ENCODE measurements around the gene RPS3.
A peak's percentile ranks its signal among the peaks of the same experiment; 100 is the strongest.

The RPS3 gene

DNA sequence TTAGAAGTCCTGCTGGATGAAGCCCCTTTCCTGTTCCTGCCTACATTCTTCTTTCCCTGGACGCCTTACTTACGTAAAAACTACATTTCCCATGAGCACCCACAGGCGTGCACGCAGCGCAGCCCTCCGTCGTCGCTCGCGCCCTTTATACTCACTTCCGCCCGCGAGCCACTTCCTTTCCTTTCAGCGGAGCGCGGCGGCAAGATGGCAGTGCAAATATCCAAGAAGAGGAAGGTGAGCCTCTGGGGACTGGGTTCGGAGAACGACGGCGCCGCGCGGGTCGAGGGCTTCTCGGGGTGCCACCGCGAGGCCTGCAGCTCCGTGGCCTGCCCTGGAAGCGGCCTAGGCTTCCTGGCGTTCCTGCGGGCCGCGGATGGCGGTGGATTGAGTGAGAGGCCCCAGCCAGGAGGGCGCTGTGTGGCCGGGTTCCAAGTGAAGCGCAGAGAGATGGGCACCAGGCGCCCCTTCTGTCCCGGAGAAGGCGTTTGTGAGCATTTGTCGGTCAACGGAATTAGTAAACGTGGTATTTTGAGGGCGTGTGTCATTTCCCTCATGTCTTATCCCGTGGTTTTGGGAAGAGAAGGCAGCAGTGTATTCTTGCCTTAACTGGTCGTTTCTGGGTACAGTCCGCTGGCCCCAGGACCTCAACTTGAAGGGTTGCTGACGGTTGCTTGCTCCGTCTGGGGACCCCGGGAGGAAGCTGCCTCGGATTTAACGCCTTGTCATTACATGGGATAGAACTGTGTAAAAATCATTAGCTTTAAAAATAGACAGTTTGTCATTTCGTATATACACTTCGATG, at the start of gene RPS3 (continued):
- TF ChIP-seq ZNF580 (tag by site-specific recombination; IDR thresholded peaks at IDR 0.05) (peak; percentile 28; the same call in 1 of the 2 replicates), ZNF175 (tag by site-specific recombination; IDR thresholded peaks at IDR 0.05) (no peak), KLF8 (tag by site-specific recombination; IDR thresholded peaks at IDR 0.05) (peak; percentile 58), ZNF302 (tag by site-specific recombination; IDR thresholded peaks at IDR 0.05; ENCODE audit: low read depth) (no peak), HOXA7 (CRISPR knock-in tag; IDR thresholded peaks at IDR 0.05; ENCODE audit: borderline replicate concordance) (no peak), ZNF664 (tag by site-specific recombination; IDR thresholded peaks at IDR 0.05) (no peak), ZNF223 (tag by site-specific recombination; IDR thresholded peaks at IDR 0.05) (no peak), ZSCAN16 (tag by site-specific recombination; IDR thresholded peaks at IDR 0.05) (no peak), ZFHX2 (tag by site-specific recombination; conservative IDR thresholded peaks at IDR 0.05) (no peak), ZNF777 (tag by site-specific recombination; IDR thresholded peaks at IDR 0.05; ENCODE audit: borderline replicate concordance) (0 out of 2 replicates have a peak, but pooled peaks have one; percentile 42), ZNF211 (tag by site-specific recombination; IDR thresholded peaks at IDR 0.05; ENCODE audit: low read depth) (no peak), YY2 (tag by site-specific recombination; IDR thresholded peaks at IDR 0.05) (peak; percentile 85; the same call in 1 of the 2 replicates), ZXDB (tag by site-specific recombination; IDR thresholded peaks at IDR 0.05) (peak; percentile 88), ZNF571 (tag by site-specific recombination; IDR thresholded peaks at IDR 0.05) (no peak), ZNF404 (tag by site-specific recombination; IDR thresholded peaks at IDR 0.05) (no peak), EGR2 (tag by site-specific recombination; IDR thresholded peaks at IDR 0.05; ENCODE audit: low read depth) (no peak), PRDM6 (tag by site-specific recombination; IDR thresholded peaks at IDR 0.05) (no peak), TCF7L2 (IDR thresholded peaks at IDR 0.05; ENCODE audit: borderline replicate concordance, low read depth, low read length) (no peak), ZNF202 (tag by site-specific recombination; IDR thresholded peaks at IDR 0.05; ENCODE audit: borderline replicate concordance) (no peak), ZNF660 (tag by site-specific recombination; IDR thresholded peaks at IDR 0.05) (peak; percentile 78), ZNF138 (tag by site-specific recombination; IDR thresholded peaks at IDR 0.05; ENCODE audit: borderline replicate concordance) (no peak), ZNF555 (tag by site-specific recombination; conservative IDR thresholded peaks at IDR 0.05) (no peak), HOXD13 (CRISPR knock-in tag; IDR thresholded peaks at IDR 0.05; ENCODE audit: borderline replicate concordance) (no peak), ZBTB26 (tag by site-specific recombination; optimal IDR thresholded peaks at IDR 0.05) (peak; percentile 93), PRDM2 (tag by site-specific recombination; IDR thresholded peaks at IDR 0.05; ENCODE audit: borderline replicate concordance) (no peak)
- TF ChIP-seq, protein P1, sequence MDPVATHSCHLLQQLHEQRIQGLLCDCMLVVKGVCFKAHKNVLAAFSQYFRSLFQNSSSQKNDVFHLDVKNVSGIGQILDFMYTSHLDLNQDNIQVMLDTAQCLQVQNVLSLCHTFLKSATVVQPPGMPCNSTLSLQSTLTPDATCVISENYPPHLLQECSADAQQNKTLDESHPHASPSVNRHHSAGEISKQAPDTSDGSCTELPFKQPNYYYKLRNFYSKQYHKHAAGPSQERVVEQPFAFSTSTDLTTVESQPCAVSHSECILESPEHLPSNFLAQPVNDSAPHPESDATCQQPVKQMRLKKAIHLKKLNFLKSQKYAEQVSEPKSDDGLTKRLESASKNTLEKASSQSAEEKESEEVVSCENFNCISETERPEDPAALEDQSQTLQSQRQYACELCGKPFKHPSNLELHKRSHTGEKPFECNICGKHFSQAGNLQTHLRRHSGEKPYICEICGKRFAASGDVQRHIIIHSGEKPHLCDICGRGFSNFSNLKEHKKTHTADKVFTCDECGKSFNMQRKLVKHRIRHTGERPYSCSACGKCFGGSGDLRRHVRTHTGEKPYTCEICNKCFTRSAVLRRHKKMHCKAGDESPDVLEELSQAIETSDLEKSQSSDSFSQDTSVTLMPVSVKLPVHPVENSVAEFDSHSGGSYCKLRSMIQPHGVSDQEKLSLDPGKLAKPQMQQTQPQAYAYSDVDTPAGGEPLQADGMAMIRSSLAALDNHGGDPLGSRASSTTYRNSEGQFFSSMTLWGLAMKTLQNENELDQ (tag by site-specific recombination; IDR thresholded peaks at IDR 0.05; ENCODE audit: low read depth) = no peak
- TF ChIP-seq, protein P2, sequence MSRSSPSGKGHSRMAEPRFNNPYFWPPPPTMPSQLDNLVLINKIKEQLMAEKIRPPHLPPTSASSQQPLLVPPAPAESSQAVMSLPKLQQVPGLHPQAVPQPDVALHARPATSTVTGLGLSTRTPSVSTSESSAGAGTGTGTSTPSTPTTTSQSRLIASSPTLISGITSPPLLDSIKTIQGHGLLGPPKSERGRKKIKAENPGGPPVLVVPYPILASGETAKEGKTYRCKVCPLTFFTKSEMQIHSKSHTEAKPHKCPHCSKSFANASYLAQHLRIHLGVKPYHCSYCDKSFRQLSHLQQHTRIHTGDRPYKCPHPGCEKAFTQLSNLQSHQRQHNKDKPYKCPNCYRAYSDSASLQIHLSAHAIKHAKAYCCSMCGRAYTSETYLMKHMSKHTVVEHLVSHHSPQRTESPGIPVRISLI (tag by site-specific recombination; IDR thresholded peaks at IDR 0.05) = no peak

Measured in HEK293 (cell line).